Measurements from ENCODE around the gene ECE2.
A peak's percentile ranks its signal among the peaks of the same experiment; 100 is the strongest.

ECE2 gene

GRCh38 chr3:184314700-184315542, 39.1 kb downstream of the ECE2 start:
- peak overlapping the region; percentile 96 to 99 for H3K27ac ChIP-seq
- TF ChIP-seq CTCF (IDR thresholded peaks at IDR 0.05), result no peak
- H3K4me3 ChIP-seq, result peak overlapping the region; percentile 79
- peak; percentile 88 for DNase-seq (ENCODE audit: low spot score)

- Histone ChIP-seq H3K27ac (peak overlapping the region; percentile 96 to 99), H3K4me3 (peak overlapping the region; percentile 79)
- DNase-seq (ENCODE audit: low spot score), result no peak
- no peak for TF ChIP-seq CTCF (IDR thresholded peaks at IDR 0.05)
Measured at GRCh38 chr3:184315543-184315867, 39.7 kb downstream of the ECE2 start.

GRCh38 chr3:184315871-184316661, 40.2 kb downstream of the ECE2 start:
- Histone ChIP-seq H3K27ac (peak overlapping the region; percentile 96 to 99), H3K4me3 (peak overlapping the region; percentile 79)
- DNase-seq (ENCODE audit: low spot score), result no peak
- no peak for TF ChIP-seq CTCF (IDR thresholded peaks at IDR 0.05)

GRCh38 chr3:184316792-184317191, 41.0 kb downstream of the ECE2 start:
- no peak for TF ChIP-seq CTCF (IDR thresholded peaks at IDR 0.05)
- no peak for DNase-seq (ENCODE audit: low spot score)
- Histone ChIP-seq H3K4me3 (peak overlapping the region; percentile 79), H3K27ac (peak overlapping the region in 1 of 2 donors; percentile 27)

GRCh38 chr3:184317201-184317600, 41.4 kb downstream of the ECE2 start:
- TF ChIP-seq CTCF (IDR thresholded peaks at IDR 0.05), result no peak
- peak overlapping the region in 1 of 2 donors; percentile 27 for H3K27ac ChIP-seq
- DNase-seq (ENCODE audit: low spot score), result no peak
- peak overlapping the region; percentile 79 for H3K4me3 ChIP-seq

- peak; percentile 98 for DNase-seq (ENCODE audit: low spot score)
- Histone ChIP-seq H3K4me3 (peak overlapping the region; percentile 67), H3K27ac (peak overlapping the region; percentile 83 to 96)
- no peak for TF ChIP-seq CTCF (IDR thresholded peaks at IDR 0.05)
Measured at GRCh38 chr3:184320104-184320445, 44.3 kb downstream of the ECE2 start.

Data from coronary artery (tissue), 2 donors.